Measurements from ENCODE around the gene ATAT1.
A peak's percentile ranks its signal among the peaks of the same experiment; 100 is the strongest.

GRCh38 chr6:30616811-30617564, 9.7 kb upstream of the ATAT1 start, which contains the start of gene PPP1R10:
- TF ChIP-seq NPAS2 (CRISPR knock-in tag; IDR thresholded peaks at IDR 0.05; ENCODE audit: borderline replicate concordance) (no peak), ARID2 (CRISPR knock-in tag; IDR thresholded peaks at IDR 0.05; ENCODE audit: borderline replicate concordance) (peak; percentile 21; the same call in 1 of the 2 replicates), ZNF589 (CRISPR knock-in tag; conservative IDR thresholded peaks at IDR 0.05) (no peak)
